ENCODE results near the gene MS4A15.

DNA sequence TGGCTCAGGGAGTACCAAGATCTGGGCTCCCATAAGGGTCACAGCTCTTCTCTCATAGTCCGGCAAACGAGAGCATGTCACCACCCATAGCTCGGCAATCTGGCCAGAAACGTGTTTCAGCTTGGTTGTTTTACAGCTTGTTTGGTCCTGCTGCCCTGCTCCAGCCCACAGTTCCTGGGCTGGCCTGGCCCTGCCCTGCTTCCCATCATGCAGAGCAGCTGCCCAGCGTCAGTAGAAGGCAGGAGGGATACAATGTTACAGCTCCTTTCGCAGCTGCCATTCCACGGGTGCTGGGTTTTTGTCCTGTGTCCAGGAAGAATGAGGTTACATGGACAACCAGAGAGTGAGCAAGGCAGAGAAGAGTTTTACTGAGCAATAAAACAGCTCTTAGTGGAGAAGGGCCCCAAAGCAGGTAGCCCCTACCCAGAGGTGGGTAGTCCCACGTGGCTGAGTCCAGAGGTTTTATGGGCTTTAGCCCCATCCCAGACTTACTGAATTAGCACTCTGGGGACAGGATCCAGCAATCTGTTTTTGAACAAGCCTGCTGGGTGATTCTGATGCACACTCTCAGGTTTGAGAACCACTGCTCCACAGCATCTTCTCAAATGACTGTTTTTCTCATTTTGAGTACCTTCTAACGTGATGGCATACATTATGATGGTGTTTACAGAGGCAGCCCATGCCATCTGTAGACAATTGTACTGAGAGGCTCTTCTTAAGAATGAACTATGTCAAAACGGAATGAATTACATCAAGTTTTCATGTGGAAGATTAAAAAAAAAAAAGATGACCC, 37.9 kb upstream of the MS4A15 start:
- TF ChIP-seq POLR2A (IDR thresholded peaks at IDR 0.05) = no peak
- TF ChIP-seq, protein P1, sequence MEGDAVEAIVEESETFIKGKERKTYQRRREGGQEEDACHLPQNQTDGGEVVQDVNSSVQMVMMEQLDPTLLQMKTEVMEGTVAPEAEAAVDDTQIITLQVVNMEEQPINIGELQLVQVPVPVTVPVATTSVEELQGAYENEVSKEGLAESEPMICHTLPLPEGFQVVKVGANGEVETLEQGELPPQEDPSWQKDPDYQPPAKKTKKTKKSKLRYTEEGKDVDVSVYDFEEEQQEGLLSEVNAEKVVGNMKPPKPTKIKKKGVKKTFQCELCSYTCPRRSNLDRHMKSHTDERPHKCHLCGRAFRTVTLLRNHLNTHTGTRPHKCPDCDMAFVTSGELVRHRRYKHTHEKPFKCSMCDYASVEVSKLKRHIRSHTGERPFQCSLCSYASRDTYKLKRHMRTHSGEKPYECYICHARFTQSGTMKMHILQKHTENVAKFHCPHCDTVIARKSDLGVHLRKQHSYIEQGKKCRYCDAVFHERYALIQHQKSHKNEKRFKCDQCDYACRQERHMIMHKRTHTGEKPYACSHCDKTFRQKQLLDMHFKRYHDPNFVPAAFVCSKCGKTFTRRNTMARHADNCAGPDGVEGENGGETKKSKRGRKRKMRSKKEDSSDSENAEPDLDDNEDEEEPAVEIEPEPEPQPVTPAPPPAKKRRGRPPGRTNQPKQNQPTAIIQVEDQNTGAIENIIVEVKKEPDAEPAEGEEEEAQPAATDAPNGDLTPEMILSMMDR (IDR thresholded peaks at IDR 0.05) = no peak
